NCI-H1092 treated with DMSO at 0.1 percent for 48 hours (cell line): ENCODE measurements around the gene ARL4A.
A peak's percentile ranks its signal among the peaks of the same experiment; 100 is the strongest.

ENCODE experiments used
- DNase-seq: peaks from one replicate; lab custom pipeline; 2025; lab: John Stamatoyannopoulos, UW

Gene ARL4A

GRCh38 chr7:12703881-12704280, 16.4 kb downstream of the ARL4A start:
- DNase-seq = no peak

DNA sequence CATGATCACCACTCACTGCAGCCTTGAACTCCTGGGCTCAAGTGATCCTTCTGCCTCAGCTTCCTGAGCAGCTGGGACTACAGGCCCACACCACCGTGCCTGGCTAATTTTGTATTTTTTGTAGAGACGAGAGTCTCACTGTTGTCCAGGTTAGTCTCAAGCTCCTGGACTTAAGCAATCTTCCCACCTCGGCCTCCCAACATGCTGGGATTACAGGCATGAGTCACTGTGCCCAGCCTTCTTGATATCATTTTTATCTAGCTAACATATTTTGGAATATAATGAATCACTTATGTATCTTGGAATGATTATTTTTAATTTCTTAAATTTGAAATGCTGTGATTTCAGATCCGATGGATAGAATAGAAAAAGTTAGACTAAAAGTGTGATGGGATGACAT, 18.4 kb downstream of the ARL4A start:
- DNase-seq = no peak

GRCh38 chr7:12706900-12707536, 19.6 kb downstream of the ARL4A start:
- no peak for DNase-seq

DNA sequence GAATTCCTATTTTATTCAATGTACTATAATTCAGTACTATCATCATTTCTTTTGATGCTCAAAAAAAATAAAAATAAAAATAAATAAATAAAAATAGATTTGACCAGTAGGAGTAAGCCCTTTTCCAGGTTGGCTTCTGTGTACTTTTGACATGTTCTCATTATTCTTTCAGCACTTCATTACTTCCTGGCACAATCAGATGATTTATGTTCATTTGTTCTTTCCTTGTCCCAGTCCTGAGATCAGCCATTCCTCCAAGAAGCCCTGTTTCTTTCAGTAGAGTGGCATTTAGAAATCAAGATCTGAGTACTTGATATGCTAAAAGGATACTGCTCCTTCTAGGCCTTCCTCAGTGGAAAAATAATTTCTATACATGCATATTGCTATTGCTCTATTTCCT, 20.9 kb downstream of the ARL4A start:
- DNase-seq = no peak

DNA sequence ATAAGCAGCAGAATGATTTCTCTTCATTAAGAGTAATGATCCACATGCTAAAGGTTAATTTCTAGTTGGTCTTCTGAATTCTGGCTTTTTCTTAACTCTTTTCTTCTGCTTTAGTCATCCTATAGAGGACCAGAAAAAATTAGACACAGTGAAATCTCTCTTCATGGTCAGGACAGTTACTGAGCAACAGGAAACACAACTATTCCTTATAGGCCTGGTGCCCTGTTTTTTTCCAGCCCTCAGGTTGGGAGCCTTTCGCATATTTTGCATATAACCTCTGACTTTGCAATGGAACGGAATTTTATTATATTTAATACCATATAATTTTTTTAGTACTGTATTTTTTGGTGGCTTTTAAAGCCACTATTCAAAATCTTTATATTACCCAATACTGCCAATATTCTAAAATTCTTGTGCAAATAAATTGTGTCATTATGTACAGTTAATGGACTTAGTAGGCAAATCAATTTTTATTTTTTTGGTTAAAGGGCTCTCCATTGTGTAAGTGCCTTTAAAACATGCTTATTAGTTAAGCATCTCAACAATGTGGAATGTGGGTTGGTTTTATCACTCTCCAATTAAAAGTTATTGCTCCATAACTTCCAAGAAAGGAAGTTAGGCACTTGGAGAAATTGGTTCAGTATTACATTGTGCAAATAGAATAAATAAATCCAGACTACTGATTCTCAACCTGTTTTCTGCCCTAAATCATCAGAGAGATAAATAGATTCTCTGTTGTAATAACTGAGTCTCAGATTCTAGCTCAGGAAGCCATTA, 22.5 kb downstream of the ARL4A start:
- no peak for DNase-seq

- DNase-seq = no peak
These were observed 23.7 kb downstream of the ARL4A start for GRCh38 chr7:12711124-12711523.

GRCh38 chr7:12712236-12712635, 24.8 kb downstream of the ARL4A start:
- DNase-seq = no peak

- no peak for DNase-seq
These were observed 26.4 kb downstream of the ARL4A start for GRCh38 chr7:12713625-12714378.

DNA sequence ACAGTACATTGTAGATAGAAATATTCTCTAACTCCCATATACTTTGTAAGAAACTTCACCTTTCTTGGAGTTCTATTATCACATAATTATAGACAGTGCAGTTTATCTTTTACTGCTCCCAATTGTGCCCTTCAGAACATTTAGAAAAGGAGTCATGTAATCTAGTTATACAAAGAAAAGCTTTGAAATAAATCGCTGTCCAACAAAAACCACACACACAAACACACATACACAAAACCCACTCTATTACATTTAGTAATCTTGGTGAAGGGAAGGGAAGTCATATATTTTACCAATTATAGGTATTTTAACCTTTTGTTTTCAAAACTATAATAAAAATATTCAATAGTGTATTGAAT, 26.9 kb downstream of the ARL4A start:
- DNase-seq = no peak

DNA sequence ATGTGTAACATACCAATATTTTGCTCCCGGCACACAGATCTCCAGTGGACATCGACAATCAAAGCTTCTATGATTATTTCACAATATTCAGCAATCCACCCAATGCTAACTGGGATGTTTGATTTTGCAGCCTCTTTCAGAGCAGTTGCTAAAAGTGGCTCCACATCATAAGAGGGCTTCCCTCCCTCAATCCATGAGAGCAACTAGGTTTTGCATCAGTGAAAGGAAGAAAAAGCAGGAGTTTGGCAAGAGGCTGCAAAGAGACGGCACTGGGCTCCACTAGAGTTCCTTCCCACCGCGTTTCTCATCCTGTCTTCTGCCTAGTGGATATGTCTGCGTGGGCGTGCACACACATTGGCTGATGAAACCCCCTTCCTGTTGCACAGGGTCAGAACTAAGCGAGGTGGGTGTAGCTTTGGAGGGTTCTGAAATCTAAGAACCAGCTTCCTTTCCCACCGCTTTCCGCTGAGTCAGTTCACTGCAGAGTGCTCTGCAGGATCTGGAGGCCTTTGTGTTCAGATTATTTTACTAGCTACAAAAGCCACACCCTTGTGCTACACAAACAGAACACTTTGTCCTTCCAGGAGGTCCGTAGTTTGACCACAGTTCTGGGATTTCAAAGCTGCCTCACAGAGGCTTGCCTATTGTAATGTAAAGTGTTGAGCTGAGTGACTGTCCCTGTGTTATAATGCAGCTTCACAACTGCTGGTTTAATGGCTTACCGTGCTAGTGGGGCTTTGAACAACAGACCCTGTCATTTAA, 28.1 kb downstream of the ARL4A start:
- peak; percentile 56 for DNase-seq

DNA sequence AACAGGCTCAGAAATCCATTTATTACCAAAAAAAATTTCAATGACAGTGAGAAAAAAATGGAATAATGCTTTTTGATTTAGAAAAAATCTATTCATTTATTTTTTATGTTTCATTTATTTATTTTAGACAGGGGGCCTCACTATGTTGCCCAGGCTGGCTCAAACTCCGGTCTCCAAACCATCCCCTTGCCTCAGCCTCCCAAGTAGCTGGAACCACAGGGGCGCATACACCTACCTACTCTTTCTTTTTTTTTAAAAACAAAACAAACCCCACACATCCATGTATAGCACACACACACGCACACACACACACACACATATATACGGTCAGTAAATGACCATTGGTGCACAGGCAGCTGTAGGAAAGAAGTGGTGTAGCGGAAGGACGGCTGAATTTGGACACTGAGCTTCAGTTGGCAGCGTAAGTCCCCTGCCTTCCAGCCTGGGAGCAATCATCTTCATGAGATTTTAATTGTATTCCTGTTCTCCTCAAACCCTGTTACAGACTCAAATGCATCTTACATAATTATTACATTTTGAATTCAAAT, 28.8 kb downstream of the ARL4A start:
- no peak for DNase-seq

- DNase-seq = no peak
These were observed 29.3 kb downstream of the ARL4A start for GRCh38 chr7:12716722-12717121.

GRCh38 chr7:12719141-12719919, 31.9 kb downstream of the ARL4A start:
- no peak for DNase-seq

DNA sequence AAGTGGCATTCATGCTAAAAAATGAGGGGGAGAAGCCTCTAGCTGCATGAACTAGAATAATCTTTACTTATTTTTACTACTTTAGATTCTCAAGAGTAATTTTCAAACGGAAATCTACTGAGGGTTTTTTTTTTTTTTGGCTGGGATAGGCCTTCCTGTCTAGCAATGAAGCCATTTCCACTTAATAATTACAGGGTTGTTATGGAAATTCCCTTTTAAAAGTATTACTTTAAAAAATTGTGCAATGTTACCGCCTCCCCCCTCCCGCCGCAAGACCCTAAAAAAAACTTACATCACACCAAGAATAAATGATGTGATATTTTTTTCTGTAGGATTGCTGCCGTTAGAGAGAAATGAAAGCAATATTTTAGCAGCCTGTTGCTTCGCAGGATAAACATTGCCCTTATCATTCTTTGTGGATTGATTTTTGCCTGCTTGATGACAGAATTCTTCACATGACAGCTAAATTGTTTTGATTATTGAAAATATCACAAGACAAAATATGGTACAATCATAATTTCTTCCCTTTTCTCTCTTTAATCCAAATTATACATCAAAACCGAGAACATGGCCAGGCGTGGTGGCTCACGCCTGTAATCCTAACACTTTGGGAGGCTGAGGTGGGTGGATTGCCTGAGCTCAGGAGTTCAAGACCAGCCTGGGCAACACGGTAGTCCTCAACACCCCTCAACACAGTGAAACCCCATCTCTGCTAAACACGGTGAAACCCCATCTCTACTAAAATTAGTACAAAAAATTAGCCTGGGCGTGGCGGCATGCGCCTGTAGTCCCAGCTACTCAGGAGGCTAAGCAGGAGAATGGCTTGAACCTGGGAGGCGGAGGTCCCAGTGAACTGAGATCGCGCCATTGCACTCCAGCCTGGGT, 32.8 kb downstream of the ARL4A start:
- no peak for DNase-seq

DNA sequence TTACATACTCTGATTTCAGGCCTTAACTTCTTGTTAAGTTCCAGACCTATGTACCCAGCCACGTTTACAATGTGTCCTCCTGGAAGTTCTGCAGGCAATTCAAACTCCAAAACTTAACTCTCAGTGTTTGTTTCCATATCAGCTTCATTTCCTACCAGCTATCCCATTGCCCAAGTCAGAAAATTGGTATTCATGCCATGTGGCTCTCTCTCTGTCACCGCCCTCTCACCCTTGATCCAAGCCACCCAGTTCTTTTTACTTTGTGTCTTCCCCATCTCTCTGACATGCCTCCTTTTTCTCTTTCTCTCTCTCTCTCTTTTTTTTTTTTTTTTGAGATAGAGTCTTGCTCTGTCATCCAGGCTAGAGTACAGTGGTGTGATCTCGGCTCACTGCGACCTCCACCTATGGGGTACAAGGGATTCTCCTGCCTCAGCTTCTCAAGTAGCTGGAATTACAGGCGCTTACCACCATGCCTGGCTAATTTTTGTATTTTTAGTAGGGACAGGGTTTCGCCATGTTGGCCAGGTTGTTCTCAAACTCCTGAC, 33.9 kb downstream of the ARL4A start:
- DNase-seq = no peak

DNA sequence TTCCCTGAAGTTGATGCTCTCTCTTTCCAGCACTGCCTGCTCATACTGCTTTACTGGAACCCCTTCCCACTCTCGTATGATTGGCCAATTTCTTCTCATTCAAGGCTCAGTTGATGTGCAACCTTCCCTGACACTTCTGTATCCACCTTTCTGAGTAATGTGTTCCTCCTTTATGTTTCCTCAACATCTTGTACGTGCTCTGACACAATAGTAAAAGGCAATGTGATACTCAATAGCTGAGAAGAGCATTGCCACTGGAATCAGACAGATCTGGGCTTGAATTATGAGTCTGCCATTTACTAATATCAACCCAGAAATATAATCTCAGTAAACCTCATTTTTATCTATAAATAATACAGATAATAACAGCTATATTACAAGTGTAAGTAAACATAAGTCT, 34.7 kb downstream of the ARL4A start:
- no peak for DNase-seq

DNA sequence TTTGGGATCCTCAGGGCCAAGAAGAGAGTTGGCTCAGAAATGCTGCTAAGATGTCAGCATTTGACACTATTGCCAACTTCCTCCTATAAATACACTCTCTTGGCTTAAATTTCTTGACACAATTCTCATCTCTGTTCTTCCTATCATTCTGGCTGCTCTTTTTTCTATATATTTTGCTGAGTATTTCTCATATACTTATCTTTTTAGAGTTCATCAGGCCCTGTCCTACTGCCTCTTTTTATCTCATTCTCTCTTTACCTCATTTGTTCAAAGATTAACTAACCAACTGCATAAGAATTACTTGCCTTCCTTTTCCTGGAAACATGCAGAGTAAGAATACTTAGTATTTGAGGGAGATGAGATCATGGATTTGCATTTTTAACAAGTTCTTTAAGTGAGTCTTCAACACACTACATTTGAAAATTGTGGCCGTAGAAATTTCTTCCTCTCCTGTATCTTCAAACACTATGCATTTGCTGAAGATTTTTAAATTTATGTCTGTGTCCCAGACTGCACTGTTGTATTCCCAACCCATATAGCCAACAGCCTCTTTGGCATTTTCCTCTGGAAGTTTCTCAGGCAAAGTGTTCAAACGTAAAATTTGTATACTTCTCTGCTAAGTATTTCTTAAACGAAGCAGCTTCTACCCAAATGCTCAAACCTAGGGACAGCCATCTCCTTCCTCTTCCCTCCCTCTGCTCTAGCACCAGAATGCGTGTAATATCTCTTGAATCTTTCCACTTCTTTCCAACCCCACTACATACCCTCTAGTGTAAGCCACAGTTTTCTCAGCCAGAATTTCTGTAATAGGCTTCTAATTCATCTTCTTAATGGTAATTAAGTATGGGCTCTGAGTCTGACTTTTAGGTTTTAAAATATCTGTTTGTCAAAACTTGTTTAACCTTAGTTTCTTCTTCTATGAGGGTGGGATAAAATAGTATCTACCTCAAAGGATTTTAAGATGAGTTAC, 35.5 kb downstream of the ARL4A start:
- DNase-seq = no peak

DNA sequence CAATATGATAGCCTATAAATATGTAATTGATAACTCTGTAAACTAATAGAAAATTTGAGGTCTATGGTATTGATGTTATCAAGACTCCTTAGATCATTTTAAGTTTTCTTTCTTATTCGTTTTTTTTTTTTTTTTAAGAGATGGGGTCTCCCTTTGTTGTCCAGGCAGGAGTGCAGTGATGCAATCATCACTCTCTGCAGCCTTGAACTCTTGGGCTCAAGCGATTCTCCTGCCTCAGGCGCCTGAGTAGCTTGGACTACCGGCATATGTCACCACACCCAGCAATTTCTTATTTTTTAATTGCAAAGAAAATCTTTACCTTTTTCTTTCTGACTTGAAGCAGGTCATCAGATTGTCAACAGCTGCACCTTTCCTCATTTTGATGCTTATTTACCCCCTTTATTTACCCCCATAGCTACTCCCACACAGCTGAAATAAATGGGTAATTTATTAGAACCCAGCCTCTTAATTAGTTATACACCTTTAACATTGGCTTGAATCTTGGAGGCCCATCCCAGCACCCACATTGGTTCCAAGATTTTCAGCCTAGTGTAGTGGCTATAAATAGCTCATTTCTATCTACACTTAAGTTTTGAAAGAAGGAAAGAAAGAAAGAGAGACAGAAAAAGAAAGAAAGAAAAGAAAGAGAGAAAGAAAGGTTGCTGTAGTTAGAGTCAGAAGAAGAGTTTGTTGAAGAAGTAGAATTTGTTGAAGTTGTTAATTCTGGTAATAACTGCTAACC, 38.3 kb downstream of the ARL4A start:
- DNase-seq = no peak
